ENCODE results near the gene STAMBPL1.

DNA sequence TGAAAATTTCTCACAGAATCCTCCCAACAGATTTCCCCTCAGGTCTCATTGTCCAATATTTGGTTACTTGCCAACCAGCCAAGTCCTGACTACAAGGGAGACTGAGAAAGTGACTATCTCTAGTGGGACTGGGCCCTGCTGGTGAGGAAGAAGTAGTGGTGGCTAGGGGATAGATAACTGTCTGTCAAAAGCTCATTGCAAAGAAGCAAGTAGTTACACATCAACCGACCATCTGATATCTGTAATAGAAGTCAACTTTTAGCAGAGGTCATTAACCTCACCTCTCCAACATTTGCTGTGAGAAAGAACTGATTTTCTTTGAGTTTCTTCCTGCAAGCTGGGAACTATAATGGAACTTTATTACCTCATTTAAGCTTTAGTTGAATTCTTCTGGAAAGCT is 15.2 kb downstream of the STAMBPL1 start:
- TF ChIP-seq POLR2A (IDR thresholded peaks at IDR 0.05) (no peak), POLR2AphosphoS5 (IDR thresholded peaks at IDR 0.05; ENCODE audit: insufficient read depth in 1 of 2, low read depth in 1 of 2) (no peak)
- TF ChIP-seq, protein P1, sequence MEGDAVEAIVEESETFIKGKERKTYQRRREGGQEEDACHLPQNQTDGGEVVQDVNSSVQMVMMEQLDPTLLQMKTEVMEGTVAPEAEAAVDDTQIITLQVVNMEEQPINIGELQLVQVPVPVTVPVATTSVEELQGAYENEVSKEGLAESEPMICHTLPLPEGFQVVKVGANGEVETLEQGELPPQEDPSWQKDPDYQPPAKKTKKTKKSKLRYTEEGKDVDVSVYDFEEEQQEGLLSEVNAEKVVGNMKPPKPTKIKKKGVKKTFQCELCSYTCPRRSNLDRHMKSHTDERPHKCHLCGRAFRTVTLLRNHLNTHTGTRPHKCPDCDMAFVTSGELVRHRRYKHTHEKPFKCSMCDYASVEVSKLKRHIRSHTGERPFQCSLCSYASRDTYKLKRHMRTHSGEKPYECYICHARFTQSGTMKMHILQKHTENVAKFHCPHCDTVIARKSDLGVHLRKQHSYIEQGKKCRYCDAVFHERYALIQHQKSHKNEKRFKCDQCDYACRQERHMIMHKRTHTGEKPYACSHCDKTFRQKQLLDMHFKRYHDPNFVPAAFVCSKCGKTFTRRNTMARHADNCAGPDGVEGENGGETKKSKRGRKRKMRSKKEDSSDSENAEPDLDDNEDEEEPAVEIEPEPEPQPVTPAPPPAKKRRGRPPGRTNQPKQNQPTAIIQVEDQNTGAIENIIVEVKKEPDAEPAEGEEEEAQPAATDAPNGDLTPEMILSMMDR (IDR thresholded peaks at IDR 0.05): no peak

Measured in vagina (tissue), 2 donors.